G401.6 (cell line): ENCODE data around the gene IL23A.

Source experiments
- FAIRE-seq: peaks from 2 replicates; lab custom pipeline; 2012; peaks lifted over from hg19 to GRCh38; lab: Jason Lieb, UNC

The IL23A gene

GRCh38 chr12:56361487-56362129, 22.9 kb downstream of the IL23A start:
- FAIRE-seq = no peak

- FAIRE-seq = no peak
These were observed 23.7 kb downstream of the IL23A start, which contains the start of gene APOF for GRCh38 chr12:56362130-56363059. Gene APOF (minus strand): TSS chr12:56362857. CDS start chr12:56362745, 112 bp downstream.

- no peak for FAIRE-seq
These were observed 28.3 kb downstream of the IL23A start for GRCh38 chr12:56366948-56367347.

DNA sequence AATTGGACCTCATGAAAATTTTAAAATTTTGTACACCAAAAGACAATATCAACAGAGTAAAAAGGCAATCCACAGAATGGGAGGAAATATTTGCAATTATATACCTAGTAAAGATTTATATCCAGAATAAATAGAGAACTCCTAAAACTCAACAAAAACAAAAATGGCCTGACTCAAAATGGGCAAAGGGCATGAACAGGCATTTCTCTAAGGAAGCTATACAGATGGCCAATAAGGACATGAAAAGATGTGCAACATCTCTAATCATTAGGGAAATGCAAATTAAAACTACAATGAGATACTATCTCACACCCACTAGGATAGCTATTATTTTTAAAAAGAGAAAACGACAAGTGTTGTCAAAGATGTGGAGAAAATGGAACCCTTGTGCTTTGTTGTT, 34.8 kb downstream of the IL23A start:
- no peak for FAIRE-seq

DNA sequence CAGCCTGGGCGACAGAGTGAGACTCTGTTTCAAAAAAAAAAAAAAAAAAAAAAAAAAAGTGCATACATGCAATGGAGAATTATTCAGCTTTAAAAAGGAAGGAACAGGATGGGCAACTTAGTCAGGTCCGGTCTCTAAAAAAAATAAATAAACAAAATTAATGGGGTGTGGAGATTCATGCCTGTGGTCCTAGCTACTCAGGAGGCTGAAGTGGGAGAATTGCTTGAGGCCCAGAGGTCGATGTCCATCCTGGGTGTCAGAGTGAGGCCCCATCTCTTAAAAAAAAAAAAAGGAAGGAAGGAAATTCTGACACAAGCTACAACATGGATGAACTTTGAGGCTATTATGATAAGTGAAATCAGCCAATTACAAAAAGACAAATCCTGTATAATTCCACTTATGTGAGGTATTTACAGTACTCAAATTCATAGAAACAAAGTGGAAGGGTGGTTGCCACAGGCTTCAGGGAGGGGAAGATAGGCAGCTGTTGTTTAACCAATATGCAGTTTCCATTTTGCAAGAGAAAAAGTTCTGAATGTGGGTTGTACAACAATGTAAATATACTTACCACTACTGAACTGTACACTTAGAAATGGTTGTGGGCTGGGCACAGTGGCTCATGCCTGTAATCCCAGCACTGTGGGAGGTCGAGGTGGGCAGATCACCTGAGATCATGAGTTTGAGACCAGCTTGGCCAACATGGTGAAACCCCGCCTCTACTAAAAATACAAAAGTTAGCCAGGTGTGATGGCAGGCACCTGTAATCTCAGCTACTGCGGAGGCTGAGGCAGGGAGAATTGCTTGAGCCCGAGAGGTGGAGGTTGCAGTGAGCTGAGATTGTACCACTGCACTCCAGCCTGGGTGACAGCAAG, 36.3 kb downstream of the IL23A start:
- no peak for FAIRE-seq

DNA sequence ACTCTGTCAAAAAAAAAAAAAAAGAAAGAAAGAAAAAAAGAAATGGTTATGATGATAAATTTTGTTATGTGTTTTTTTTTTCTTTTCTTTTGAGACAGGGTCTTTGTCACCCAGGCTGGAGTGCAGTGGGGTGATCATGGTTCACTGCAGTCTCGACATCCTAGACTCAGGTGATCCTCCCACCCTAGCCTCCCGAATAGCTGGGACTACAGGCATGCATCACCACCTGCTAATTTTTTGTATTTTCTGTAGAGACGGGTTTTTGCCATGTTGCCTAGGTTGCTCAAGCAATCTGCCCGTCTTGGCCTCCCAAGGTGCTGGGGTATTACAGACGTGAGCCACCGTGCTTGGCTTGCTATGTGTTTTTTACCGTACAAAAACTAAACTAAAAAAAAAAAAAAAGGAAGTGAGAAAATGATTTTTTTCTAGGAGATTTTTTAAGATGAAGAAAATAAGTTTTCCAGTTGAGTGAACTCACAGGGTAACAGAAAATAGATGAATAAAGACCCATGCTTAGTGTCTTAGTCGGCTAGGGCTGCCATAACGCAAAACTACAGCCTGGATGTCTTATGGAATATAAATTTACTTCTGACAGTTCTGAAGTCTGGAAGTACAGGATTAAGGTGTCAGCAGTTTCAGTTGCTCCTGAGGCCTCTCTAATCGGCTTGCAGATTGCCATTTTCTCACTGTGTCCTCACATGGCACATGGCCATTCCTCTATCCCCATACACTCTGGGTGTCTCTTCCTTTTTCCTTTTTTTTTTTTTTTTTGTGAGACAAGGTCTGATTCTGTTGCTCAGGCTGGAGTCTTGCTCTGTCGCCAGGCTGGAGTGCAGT, 37.1 kb downstream of the IL23A start:
- no peak for FAIRE-seq

DNA sequence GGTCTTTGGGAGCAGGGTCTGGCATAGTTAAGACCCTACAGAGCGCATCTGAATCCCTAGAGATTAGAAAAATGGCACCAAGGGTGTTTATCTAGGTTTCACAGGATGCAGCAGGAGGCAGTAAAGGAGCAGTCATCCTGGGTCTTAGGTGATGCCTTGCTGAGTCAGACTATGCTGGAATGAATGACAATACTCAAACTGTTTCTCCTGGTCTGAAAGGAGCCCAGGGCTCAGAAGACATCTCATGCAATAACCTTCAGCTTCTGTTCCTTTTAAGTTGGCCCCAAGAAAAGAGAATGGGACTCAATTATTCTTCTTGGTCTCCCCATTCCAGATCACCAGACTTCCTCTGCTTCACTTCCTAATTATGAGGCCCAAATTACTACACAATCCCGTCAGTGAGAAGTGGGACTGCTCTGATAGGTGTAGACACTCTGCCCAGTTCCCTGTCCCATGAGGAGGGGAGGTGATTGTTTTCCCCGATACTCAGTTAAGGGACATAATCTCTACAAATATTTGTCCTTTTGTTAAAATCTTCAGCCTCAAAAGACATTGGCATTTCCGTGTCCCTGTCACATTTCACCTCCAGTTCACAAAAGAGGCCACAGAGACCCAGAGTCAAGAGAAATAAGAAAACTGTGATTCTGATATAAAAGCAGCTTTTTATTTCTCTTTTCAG, 38.8 kb downstream of the IL23A start:
- no peak for FAIRE-seq

- no peak for FAIRE-seq
These were observed 39.3 kb downstream of the IL23A start for GRCh38 chr12:56377989-56378316.

DNA sequence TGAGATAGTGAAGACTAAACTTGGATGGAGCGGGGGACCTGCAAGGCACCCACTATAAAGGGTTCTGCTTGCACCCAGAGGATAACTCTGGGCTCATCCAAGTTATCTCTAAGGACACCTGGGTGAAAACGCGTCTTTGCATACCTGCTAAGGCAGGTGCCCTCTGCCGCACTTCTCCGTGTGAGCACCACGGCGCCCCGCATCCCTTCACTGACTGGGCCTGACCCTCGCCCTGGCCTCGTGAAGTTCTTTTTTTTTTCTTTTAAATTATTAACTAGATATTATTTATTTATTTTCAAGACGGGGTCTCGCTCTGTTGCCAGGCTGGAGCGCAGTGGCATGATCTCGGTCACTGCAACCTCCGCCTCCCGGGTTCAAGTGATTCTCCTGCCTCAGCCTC, 43.9 kb downstream of the IL23A start:
- no peak for FAIRE-seq

GRCh38 chr12:56385873-56386272, 47.2 kb downstream of the IL23A start:
- FAIRE-seq = no peak

DNA sequence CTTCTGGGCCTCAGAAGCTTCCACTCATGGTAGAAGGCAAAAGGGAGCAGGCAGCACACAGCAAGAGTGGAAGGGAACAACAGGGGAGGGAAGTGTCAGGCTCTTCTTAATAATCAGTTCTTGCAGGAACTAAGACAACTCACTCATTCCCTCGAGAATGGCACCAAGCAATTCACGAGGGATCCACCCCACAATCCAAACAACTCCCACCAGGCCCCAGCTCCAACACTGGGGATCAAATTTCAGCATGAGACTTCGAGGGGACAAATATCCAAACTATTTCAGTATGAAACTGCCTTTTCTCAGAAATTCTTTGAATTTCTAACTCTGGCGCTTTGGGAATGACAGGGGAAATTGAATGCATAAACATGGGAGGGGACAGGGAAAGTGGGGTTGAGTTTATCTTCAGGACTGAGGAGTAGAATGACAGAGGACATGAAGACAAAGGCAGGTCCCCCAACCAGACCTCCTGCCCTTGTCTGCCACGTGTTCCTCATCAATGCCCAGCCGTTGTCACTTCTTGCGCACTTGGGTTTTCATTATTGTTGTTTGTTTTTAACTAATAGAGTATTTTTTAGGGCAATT, 48.6 kb downstream of the IL23A start:
- FAIRE-seq = no peak

- no peak for FAIRE-seq
These were observed 50.7 kb downstream of the IL23A start for GRCh38 chr12:56389412-56389811.
